Stimulated activated naive CD8-positive, alpha-beta T cell treated with anti-CD3 and anti-CD28 coated beads, Interleukin-15, amount 100 ng/mL, for 72 hours (primary cell): ENCODE measurements around the gene PSMD6.

Experiments
- ATAC-seq: fragments of 150-1000 bp; cut with Tn5 transposase; 2 replicates; pipeline ENCODE4 v1.10.0; 2021; ENCODE audit warnings: mild to moderate bottlenecking, moderate library complexity
- DNase-seq, 2 donors: peaks; one replicate each; pipeline ENCODE4 v3.0.0; 2021 to 2022
- H3K27ac Mint-ChIP-seq, 2 donors: one replicate each; pipeline ENCODE4 v1.8.0; 2022; ENCODE audit warnings: mild to moderate bottlenecking in 2 of 2, mixed read lengths in 2 of 2, moderate library complexity in 2 of 2
- H3K27me3 Mint-ChIP-seq: one replicate; pipeline ENCODE4 v1.8.0; 2022; ENCODE audit warnings: mixed read lengths
- H3K4me1 Mint-ChIP-seq: one replicate; pipeline ENCODE4 v1.8.0; 2022; ENCODE audit warnings: mild to moderate bottlenecking, mixed read lengths
- H3K4me3 Mint-ChIP-seq, 2 donors: one replicate each; pipeline ENCODE4 v1.8.0; 2022; ENCODE audit warnings: mild to moderate bottlenecking in 2 of 2, mixed read lengths in 2 of 2, moderate library complexity in 1 of 2
- H3K9me3 Mint-ChIP-seq, 2 donors: one replicate each; pipeline ENCODE4 v1.8.0; 2022; ENCODE audit warnings: mixed read lengths in 2 of 2

PSMD6 gene

GRCh38 chr3:64023187-64023860 lies at the start of gene PSMD6:
Gene PSMD6, minus strand, starts transcription at chr3:64023494. Its CDS starts 75 bp downstream, at chr3:64023419.
- no peaks in the 10 kb centered on the region for H3K9me3 Mint-ChIP-seq
- peak; percentile 95 for ATAC-seq
- peak within 1 kb of the TSS; percentile 94 for H3K4me3 Mint-ChIP-seq
- peaks cover 30% of the 10 kb centered on the region for H3K4me1 Mint-ChIP-seq
- DNase-seq, result peak; percentile 94 to 96
- H3K27me3 Mint-ChIP-seq, result peaks cover 13% of the 10 kb centered on the region
- H3K27ac Mint-ChIP-seq, result peak within 1 kb of the TSS; percentile 92 to 99

GRCh38 chr3:64072126-64072525 lies 48.8 kb upstream of the PSMD6 start:
- Mint-ChIP-seq H3K27ac (no peak overlapping the region), H3K27me3 (peaks cover 70% of the 10 kb centered on the region), H3K4me1 (no peaks in the 10 kb centered on the region), H3K9me3 (no peaks in the 10 kb centered on the region), H3K4me3 (no peak overlapping the region)
- no peak for DNase-seq
- ATAC-seq, result no peak

DNA sequence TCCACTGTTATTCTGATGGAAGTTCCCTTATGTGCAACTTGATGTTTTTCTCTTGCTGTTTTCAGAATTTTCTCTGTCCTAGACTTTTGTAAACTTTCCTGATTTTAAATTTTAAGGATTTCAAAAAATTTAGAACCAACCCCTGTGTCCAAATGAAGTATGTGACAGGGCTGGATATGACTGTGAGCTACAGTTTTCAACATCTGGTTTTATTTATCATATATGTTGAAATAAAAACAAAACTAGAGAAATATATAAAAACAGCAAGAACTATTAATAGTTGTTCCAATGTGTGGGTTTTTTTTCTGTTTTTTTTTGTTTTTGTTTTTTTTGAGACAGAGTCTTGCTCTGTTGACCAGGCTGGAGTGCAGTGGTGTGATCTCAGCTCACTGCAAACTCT lies 47.4 kb upstream of the PSMD6 start:
- Mint-ChIP-seq H3K4me3 (no peak overlapping the region), H3K9me3 (no peaks in the 10 kb centered on the region), H3K4me1 (no peaks in the 10 kb centered on the region), H3K27ac (no peak overlapping the region), H3K27me3 (peaks cover 78% of the 10 kb centered on the region)
- ATAC-seq (no peak), DNase-seq (no peak)

- ATAC-seq (no peak), DNase-seq (no peak)
- Mint-ChIP-seq H3K4me3 (no peak overlapping the region), H3K27me3 (peaks cover 70% of the 10 kb centered on the region), H3K9me3 (no peaks in the 10 kb centered on the region), H3K4me1 (no peaks in the 10 kb centered on the region), H3K27ac (no peak overlapping the region)
These were observed 44.4 kb upstream of the PSMD6 start for GRCh38 chr3:64067506-64068346.

- Mint-ChIP-seq H3K27me3 (peaks cover 54% of the 10 kb centered on the region), H3K4me3 (no peak overlapping the region), H3K27ac (no peak overlapping the region), H3K4me1 (no peaks in the 10 kb centered on the region), H3K9me3 (no peaks in the 10 kb centered on the region)
- no peak for DNase-seq
- no peak for ATAC-seq
These were observed 41.5 kb upstream of the PSMD6 start for GRCh38 chr3:64064804-64065203.

GRCh38 chr3:64063983-64064438 lies 40.7 kb upstream of the PSMD6 start:
- H3K4me1 Mint-ChIP-seq, result no peaks in the 10 kb centered on the region
- ATAC-seq (no peak), DNase-seq (no peak)
- no peak overlapping the region for H3K4me3 Mint-ChIP-seq
- no peak overlapping the region for H3K27ac Mint-ChIP-seq
- no peaks in the 10 kb centered on the region for H3K9me3 Mint-ChIP-seq
- H3K27me3 Mint-ChIP-seq, result peaks cover 54% of the 10 kb centered on the region

DNA sequence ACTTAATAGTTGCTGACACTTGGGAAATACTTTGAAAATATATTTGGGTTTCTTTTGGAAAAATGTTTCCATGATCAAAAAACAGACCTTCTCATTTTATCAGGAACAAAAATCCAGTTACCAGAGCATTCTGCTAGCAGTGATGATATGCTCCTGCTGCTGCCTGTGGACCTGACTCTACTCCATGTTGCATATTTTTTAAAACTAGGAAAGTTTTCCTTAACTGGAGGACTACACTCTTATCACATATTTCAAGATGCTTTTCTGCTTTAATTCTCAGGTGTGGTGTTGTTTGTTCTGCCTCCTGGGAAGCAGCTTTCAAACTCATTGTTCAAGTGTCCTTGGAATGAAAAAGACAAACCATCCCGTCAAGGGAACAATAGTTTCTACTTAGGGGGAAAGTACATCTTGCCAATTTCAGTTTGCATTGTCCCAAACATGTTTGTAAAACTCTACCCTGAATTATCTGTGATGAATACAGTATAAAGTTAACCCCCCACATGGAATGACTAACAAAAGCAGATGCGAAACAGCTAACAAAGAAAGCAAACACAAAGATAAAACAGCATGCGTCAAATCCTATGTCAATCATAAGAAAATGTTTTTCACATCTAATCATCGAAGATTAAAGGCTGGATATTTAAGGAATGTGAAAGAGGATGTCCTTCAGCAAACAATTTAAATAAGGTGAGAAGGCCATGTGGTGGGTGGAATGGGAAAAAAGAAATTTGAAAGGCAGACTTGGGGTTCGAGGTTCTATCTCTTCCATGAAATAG lies 40.1 kb upstream of the PSMD6 start:
- Mint-ChIP-seq H3K4me3 (no peak overlapping the region), H3K9me3 (no peaks in the 10 kb centered on the region), H3K27ac (no peak overlapping the region), H3K27me3 (peaks cover 52% of the 10 kb centered on the region), H3K4me1 (no peaks in the 10 kb centered on the region)
- no peak for DNase-seq
- no peak for ATAC-seq

DNA sequence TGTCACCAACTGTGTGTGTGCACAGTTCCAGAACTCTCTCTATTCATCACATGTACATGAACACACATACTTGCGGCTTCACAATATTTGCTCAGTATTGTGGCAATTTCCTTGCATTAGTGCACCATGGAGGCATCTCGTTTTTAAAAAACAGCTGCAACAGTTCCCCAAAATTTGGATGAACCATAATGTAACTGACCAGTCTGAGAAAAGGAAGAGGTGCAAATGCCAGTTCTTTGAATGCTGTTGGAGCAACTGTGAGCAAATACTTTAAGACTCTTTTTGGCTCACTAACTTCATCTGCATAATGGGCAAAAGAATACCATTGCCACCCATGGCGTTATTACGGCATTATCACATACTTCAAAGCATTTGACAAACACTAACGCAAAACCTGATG lies 38.3 kb upstream of the PSMD6 start:
- Mint-ChIP-seq H3K4me1 (no peaks in the 10 kb centered on the region), H3K9me3 (no peaks in the 10 kb centered on the region), H3K27me3 (peaks cover 56% of the 10 kb centered on the region), H3K4me3 (no peak overlapping the region), H3K27ac (no peak overlapping the region)
- ATAC-seq (no peak), DNase-seq (no peak)

DNA sequence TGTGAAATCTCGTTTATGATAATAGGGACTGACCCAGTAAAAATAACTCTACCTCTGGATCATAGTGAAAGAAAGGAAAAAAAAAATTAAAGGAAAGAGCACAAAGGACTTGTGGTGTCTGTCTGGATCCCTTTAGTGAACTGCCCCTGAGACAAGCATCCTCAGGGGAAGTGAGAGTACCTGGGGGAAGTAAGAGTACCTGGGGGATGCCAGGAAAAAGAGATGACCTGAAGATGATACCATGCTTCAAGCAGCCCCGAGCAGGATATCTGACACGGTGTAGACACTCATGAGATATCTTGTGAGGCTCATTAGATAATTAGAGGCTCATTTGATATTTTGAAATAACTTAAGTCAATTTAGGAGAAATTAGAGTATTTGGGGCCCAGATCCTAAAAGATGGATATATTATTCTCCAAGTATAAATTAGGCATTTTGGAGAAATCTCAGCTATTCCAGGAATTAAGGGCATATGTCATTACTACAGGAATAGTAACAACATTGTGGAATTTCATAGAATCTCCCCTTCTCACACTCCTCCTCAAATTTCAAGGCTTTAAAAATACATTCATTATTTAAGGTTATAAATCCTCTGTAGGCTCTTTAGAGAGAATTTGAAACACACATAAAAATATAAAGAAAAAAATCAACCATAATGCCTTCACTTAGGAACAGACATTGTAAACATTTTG lies 36.3 kb upstream of the PSMD6 start:
- no peaks in the 10 kb centered on the region for H3K4me1 Mint-ChIP-seq
- no peak for ATAC-seq
- H3K4me3 Mint-ChIP-seq, result no peak overlapping the region
- DNase-seq, result no peak
- H3K27ac Mint-ChIP-seq, result no peak overlapping the region
- no peaks in the 10 kb centered on the region for H3K9me3 Mint-ChIP-seq
- peaks cover 66% of the 10 kb centered on the region for H3K27me3 Mint-ChIP-seq

GRCh38 chr3:64058566-64058965 lies 35.3 kb upstream of the PSMD6 start:
- Mint-ChIP-seq H3K4me3 (no peak overlapping the region), H3K27ac (no peak overlapping the region), H3K27me3 (peaks cover 60% of the 10 kb centered on the region), H3K4me1 (no peaks in the 10 kb centered on the region), H3K9me3 (no peaks in the 10 kb centered on the region)
- DNase-seq (no peak), ATAC-seq (no peak)

GRCh38 chr3:64057231-64057630 lies 33.9 kb upstream of the PSMD6 start:
- DNase-seq (no peak), ATAC-seq (no peak)
- Mint-ChIP-seq H3K27ac (no peak overlapping the region), H3K4me3 (no peak overlapping the region), H3K27me3 (peaks cover 55% of the 10 kb centered on the region), H3K4me1 (no peaks in the 10 kb centered on the region), H3K9me3 (no peaks in the 10 kb centered on the region)

DNA sequence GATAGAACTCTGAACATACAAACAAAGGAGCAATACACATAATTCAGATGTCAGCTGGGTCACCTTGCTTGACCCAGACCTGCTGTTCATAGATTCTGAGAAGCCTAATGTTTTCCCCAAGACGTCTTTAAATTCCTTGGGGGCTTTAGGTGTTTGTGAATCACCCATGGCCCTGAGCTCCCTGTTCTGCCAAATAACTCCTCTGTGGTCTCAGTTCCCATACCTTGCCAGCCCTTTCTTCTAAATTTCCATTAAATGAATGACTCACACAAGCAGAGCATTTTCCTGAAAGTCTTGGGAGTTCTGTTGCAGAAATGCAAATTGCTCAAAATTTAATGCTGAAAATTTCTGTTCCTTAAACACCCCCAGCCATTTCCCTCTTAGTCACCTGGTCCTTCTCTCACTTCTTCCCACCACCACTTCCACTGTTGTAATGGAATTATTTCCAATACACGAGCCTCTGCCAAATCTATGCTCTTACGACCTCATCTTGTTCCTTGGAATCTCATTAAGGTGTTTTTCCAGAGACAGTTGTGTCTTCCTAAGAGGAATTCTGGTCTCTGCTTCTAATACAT lies 33.4 kb upstream of the PSMD6 start:
- peaks cover 55% of the 10 kb centered on the region for H3K27me3 Mint-ChIP-seq
- DNase-seq (no peak), ATAC-seq (no peak)
- no peaks in the 10 kb centered on the region for H3K9me3 Mint-ChIP-seq
- H3K27ac Mint-ChIP-seq, result no peak overlapping the region
- H3K4me3 Mint-ChIP-seq, result no peak overlapping the region
- H3K4me1 Mint-ChIP-seq, result no peaks in the 10 kb centered on the region

DNA sequence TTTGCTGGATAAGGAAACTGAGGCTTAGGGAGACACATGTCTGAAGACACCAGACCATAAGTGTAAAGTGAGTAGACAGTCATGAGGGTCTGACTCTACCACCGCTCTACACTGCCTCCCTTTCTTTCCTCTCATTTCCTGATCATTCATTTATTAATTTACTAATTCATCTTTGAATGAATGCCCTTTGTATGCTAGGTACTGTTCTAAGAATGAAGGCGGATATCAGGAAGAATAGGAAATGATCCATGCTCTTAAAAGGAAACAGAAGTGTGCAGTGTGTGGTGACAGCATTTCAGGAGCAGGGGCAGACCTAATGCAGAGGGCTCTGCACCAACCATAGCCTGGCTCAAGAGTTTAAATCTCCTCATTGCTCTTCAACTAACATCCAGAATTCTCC lies 31.8 kb upstream of the PSMD6 start:
- DNase-seq (no peak), ATAC-seq (no peak)
- no peaks in the 10 kb centered on the region for H3K4me1 Mint-ChIP-seq
- no peak overlapping the region for H3K27ac Mint-ChIP-seq
- peaks cover 46% of the 10 kb centered on the region for H3K27me3 Mint-ChIP-seq
- H3K9me3 Mint-ChIP-seq, result no peaks in the 10 kb centered on the region
- H3K4me3 Mint-ChIP-seq, result no peak overlapping the region

GRCh38 chr3:64054488-64054887 lies 31.2 kb upstream of the PSMD6 start:
- Mint-ChIP-seq H3K9me3 (no peaks in the 10 kb centered on the region), H3K4me1 (no peaks in the 10 kb centered on the region), H3K27ac (no peak overlapping the region), H3K4me3 (no peak overlapping the region), H3K27me3 (peaks cover 49% of the 10 kb centered on the region)
- ATAC-seq (no peak), DNase-seq (no peak)

DNA sequence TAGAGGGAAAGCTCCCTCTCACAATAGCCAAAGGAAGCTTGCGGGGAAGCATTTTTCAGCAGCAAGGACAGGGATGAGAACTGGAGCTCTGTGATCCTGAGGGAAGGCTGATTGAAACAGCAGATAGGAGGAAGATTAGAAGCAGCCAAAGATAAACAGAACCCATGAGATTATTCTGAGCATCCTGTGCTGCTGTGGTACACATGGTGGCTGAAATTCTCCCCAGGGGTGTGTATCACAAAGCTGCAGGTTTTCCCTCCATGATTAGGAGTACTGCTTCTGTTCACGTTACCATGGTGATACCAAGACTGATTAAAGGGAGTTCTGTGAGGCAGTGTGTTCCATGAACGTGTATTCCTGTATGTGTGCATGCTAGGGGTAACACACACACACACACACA lies 30.3 kb upstream of the PSMD6 start:
- Mint-ChIP-seq H3K9me3 (no peaks in the 10 kb centered on the region), H3K27ac (no peak overlapping the region), H3K27me3 (peaks cover 46% of the 10 kb centered on the region), H3K4me1 (peaks cover 5% of the 10 kb centered on the region), H3K4me3 (no peak overlapping the region)
- no peak for DNase-seq
- ATAC-seq, result no peak
